ENCODE data around the gene PAN2. TPM values are rescaled to one million over a fixed set of nuclear protein-coding genes. Genes with fewer than 3 reads are reported as not detected.

PAN2 gene
- total RNA-seq, 1 experiment from 2014 or later = 75.0 TPM

GRCh38 chr12:56366948-56367347, 33.1 kb upstream of the PAN2 start:
- Histone ChIP-seq H3K36me3 (ENCODE audit: control insufficient read depth in 1 of 2, insufficient read depth in 2 of 2, low read length in 2 of 2) (no peaks in the 10 kb centered on the region), H3K9me3 (ENCODE audit: control insufficient read depth in 1 of 2, insufficient read depth in 1 of 2, low read depth in 1 of 2, low read length in 2 of 2) (no peaks in the 10 kb centered on the region), H3K27ac (ENCODE audit: low read depth, low read length) (no peak overlapping the region), H3K4me2 (ENCODE audit: low read length) (no peak overlapping the region), H3K4me3 (replicated peaks in 1 of 2; ENCODE audit: low read depth in 1 of 2, low read length in 2 of 2) (no peak overlapping the region), H3K27me3 (ENCODE audit: insufficient read depth, low read length) (no peaks in the 10 kb centered on the region), H3K79me2 (ENCODE audit: insufficient read depth, low read length) (no peaks in the 10 kb centered on the region), H3K9ac (ENCODE audit: low read length) (no peak overlapping the region), H3K9me2 (ENCODE audit: insufficient read depth) (no peaks in the 10 kb centered on the region), H2AFZ (ENCODE audit: low read depth, low read length, poor library complexity, severe bottlenecking) (no peak overlapping the region), H4K20me1 (ENCODE audit: insufficient read depth) (no peaks in the 10 kb centered on the region), H3K4me1 (ENCODE audit: control insufficient read depth in 1 of 2, insufficient read depth in 2 of 2, low read length in 2 of 2) (no peaks in the 10 kb centered on the region)
- ATAC-seq (no peak), DNase-seq (ENCODE audit: low read depth, low spot score) (no peak)
- ChIA-PET CTCF (no interaction called here), RAD21 (ENCODE audit: low non-redundant PET in 1 of 2, low total read pairs in 2 of 2, uncharacterized antibody in 2 of 2, unreplicated experiment in 2 of 2) (interaction anchor here in 1 of 2 experiments (0.6 kb wide), 1 partner anchor 9 kb away, joined by 3 read pairs; no protein-coding TSS in a partner anchor), POLR2A (no interaction called here)
- intact Hi-C loops (cut with micrococcal nuclease) = no loop called here
- TF ChIP-seq REST (IDR thresholded peaks at IDR 0.05; ENCODE audit: low read depth) = no peak
- TF ChIP-seq SP1 (IDR thresholded peaks at IDR 0.05; ENCODE audit: low read depth) = no peak
- TF ChIP-seq POLR2AphosphoS5 (IDR thresholded peaks at IDR 0.05; ENCODE audit: low read depth, low read length) = no peak
- TF ChIP-seq FOSL1 (IDR thresholded peaks at IDR 0.05; ENCODE audit: low read depth) = no peak
- TF ChIP-seq ATF3 (IDR thresholded peaks at IDR 0.05) = no peak
- TF ChIP-seq EGR1 (IDR thresholded peaks at IDR 0.05; ENCODE audit: low read depth) = no peak
- TF ChIP-seq ZFX (IDR thresholded peaks at IDR 0.05) = no peak
- TF ChIP-seq, protein P1, sequence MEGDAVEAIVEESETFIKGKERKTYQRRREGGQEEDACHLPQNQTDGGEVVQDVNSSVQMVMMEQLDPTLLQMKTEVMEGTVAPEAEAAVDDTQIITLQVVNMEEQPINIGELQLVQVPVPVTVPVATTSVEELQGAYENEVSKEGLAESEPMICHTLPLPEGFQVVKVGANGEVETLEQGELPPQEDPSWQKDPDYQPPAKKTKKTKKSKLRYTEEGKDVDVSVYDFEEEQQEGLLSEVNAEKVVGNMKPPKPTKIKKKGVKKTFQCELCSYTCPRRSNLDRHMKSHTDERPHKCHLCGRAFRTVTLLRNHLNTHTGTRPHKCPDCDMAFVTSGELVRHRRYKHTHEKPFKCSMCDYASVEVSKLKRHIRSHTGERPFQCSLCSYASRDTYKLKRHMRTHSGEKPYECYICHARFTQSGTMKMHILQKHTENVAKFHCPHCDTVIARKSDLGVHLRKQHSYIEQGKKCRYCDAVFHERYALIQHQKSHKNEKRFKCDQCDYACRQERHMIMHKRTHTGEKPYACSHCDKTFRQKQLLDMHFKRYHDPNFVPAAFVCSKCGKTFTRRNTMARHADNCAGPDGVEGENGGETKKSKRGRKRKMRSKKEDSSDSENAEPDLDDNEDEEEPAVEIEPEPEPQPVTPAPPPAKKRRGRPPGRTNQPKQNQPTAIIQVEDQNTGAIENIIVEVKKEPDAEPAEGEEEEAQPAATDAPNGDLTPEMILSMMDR (IDR thresholded peaks at IDR 0.05 in 2 of 3, conservative IDR thresholded peaks at IDR 0.05 in 1 of 3; ENCODE audit: borderline replicate concordance in 1 of 3, insufficient read depth in 1 of 3, low read depth in 2 of 3, low read length in 2 of 3) = no peak
- no peak for TF ChIP-seq ZNF274 (IDR thresholded peaks at IDR 0.05; ENCODE audit: low read depth, low read length)
- no peak for TF ChIP-seq POLR2A (IDR thresholded peaks at IDR 0.05; ENCODE audit: borderline replicate concordance, extremely low read depth, insufficient read depth, insufficient read length)
- TF ChIP-seq RAD21 (IDR thresholded peaks at IDR 0.05; ENCODE audit: low read depth) = no peak
- TF ChIP-seq EZH2phosphoT487 (IDR thresholded peaks at IDR 0.05; ENCODE audit: borderline replicate concordance) = no peak
- no peak for TF ChIP-seq TCF7L2 (IDR thresholded peaks at IDR 0.05; ENCODE audit: borderline replicate concordance, extremely low read depth, insufficient read depth, insufficient read length)
- TF ChIP-seq EZH2 (IDR thresholded peaks at IDR 0.05) = no peak
- BruUV-seq (replicated peaks) = no TSS peak
